ENCODE data around the gene APLP2. TPM values are rescaled to one million over a fixed set of nuclear protein-coding genes. Genes with fewer than 3 reads are reported as not detected.

Gene APLP2
- total and polyA plus RNA-seq, 2 of the 13 experiments (the other 11 are each of a cell fraction or from before 2014, with no cell fraction given) = 315 to 594 TPM

GRCh38 chr11:130068986-130069658 is 572 bp upstream of the APLP2 start (continued):
- TF ChIP-seq ZNF335 (CRISPR knock-in tag; IDR thresholded peaks at IDR 0.05) (peak; percentile 34; the same call in 1 of the 2 replicates), LBX2 (CRISPR knock-in tag; IDR thresholded peaks at IDR 0.05; ENCODE audit: borderline replicate concordance) (peak; percentile 34; the same call in 1 of the 2 replicates), ZBTB20 (CRISPR knock-in tag; IDR thresholded peaks at IDR 0.05; ENCODE audit: borderline replicate concordance, low read depth) (peak; percentile 65; the same call in 1 of the 2 replicates), BORCS8-MEF2B (CRISPR knock-in tag; IDR thresholded peaks at IDR 0.05) (0 out of 2 replicates have a peak, but pooled peaks have one; percentile 54), ZNF225 (CRISPR knock-in tag; IDR thresholded peaks at IDR 0.05) (0 out of 2 replicates have a peak, but pooled peaks have one; percentile 44), ZNF576 (CRISPR knock-in tag; IDR thresholded peaks at IDR 0.05) (no peak), ZFP36 (IDR thresholded peaks at IDR 0.05; ENCODE audit: borderline replicate concordance, low read depth, low read length, partially characterized antibody) (no peak), ARNT2 (CRISPR knock-in tag; IDR thresholded peaks at IDR 0.05; ENCODE audit: low read depth) (peak; percentile 29; the same call in 1 of the 2 replicates), ATM (IDR thresholded peaks at IDR 0.05; ENCODE audit: borderline replicate concordance) (no peak), NCOA1 (CRISPR knock-in tag; IDR thresholded peaks at IDR 0.05) (no peak), HOXA9 (CRISPR knock-in tag; IDR thresholded peaks at IDR 0.05; ENCODE audit: borderline replicate concordance) (no peak), ZNF446 (CRISPR knock-in tag; IDR thresholded peaks at IDR 0.05) (peak; percentile 75; the same call in 1 of the 2 replicates), SSRP1 (CRISPR knock-in tag; IDR thresholded peaks at IDR 0.05) (no peak), ZNF33A (CRISPR knock-in tag; IDR thresholded peaks at IDR 0.05; ENCODE audit: borderline replicate concordance) (no peak), ZNF800 (CRISPR knock-in tag; IDR thresholded peaks at IDR 0.05) (peak; percentile 71; the same call in 1 of the 2 replicates), ZFP37 (CRISPR knock-in tag; IDR thresholded peaks at IDR 0.05; ENCODE audit: borderline replicate concordance) (no peak), ZNF260 (CRISPR knock-in tag; IDR thresholded peaks at IDR 0.05; ENCODE audit: borderline replicate concordance, low read depth) (no peak), ZNF235 (CRISPR knock-in tag; IDR thresholded peaks at IDR 0.05; ENCODE audit: borderline replicate concordance) (peak; percentile 44; the same call in 1 of the 2 replicates), ZNF512B (CRISPR knock-in tag; IDR thresholded peaks at IDR 0.05; ENCODE audit: borderline replicate concordance) (peak; percentile 41; the same call in 1 of the 2 replicates), ZNF138 (CRISPR knock-in tag; IDR thresholded peaks at IDR 0.05; ENCODE audit: low read depth) (peak; percentile 69; the same call in 1 of the 2 replicates), ZC3H13 (CRISPR knock-in tag; IDR thresholded peaks at IDR 0.05) (0 out of 2 replicates have a peak, but pooled peaks have one; percentile 37), ZC3H4 (CRISPR knock-in tag; IDR thresholded peaks at IDR 0.05; ENCODE audit: borderline replicate concordance) (no peak), POLR2A (IDR thresholded peaks at IDR 0.05; ENCODE audit: insufficient read depth in 1 of 2, low read depth in 2 of 2, low read length in 2 of 2) (no peak), ZNF230 (CRISPR knock-in tag; IDR thresholded peaks at IDR 0.05) (0 out of 2 replicates have a peak, but pooled peaks have one; percentile 71), MXI1 (IDR thresholded peaks at IDR 0.05; ENCODE audit: borderline replicate concordance, low read depth, low read length) (no peak)

Data from HepG2 (cell line).